H1 (cell line): ENCODE data around the gene CFAP92. TPM values are rescaled to one million over a fixed set of nuclear protein-coding genes. Genes with fewer than 3 reads are reported as not detected.
A peak's percentile ranks its signal among the peaks of the same experiment; 100 is the strongest.

Source experiments
- CTCF ChIA-PET: fragments of 300-600 bp; sonication (Branson Sonifier 250); formaldehyde crosslinking; loops from one replicate; lab custom pipeline; 2021; ENCODE audit not compliant: partially characterized antibody; lab: Charles Lee
- POLR2A ChIA-PET: fragments of 300-600 bp; sonication (Branson Sonifier 250); formaldehyde crosslinking; loops from one replicate; lab custom pipeline; 2021; ENCODE audit warnings: inconsistent platforms; ENCODE audit not compliant: partially characterized antibody; lab: Charles Lee
- DNase-seq, 2 experiments: peaks; one replicate each; pipeline versions ENCODE4 v3.0.0 to v3.0.0-alpha.2; 2010 to 2022; ENCODE audit warnings: low spot score in 2 of 2, low read depth in 1 of 2, mixed read lengths in 1 of 2
- FAIRE-seq: peaks from 2 replicates; lab custom pipeline; 2011; peaks lifted over from hg19 to GRCh38; lab: Jason Lieb, UNC
- H2AFZ ChIP-seq: 2 replicates; pipeline ENCODE4 v1.8.1; 2012; ENCODE audit warnings: low read length, inconsistent platforms
- H2AK5ac ChIP-seq: 2 replicates; pipeline ENCODE4 v1.6.1; 2013; ENCODE audit warnings: low read depth, low read length
- H2BK120ac ChIP-seq: replicated peaks from 2 replicates; pipeline ENCODE3; 2013; ENCODE audit warnings: low read depth, low read length, inconsistent platforms
- H2BK12ac ChIP-seq: 2 replicates; pipeline ENCODE4 v1.6.1; 2013; ENCODE audit warnings: low read depth, low read length
- H2BK15ac ChIP-seq: 2 replicates; pipeline ENCODE4 v1.6.1; 2013; ENCODE audit warnings: low read length
- H2BK20ac ChIP-seq: 2 replicates; pipeline ENCODE4 v1.6.1; 2013; ENCODE audit warnings: low read length
- H2BK5ac ChIP-seq: 2 replicates; pipeline ENCODE4 v1.6.1; 2013; ENCODE audit warnings: low read depth, low read length
- H3K14ac ChIP-seq: 2 replicates; pipeline ENCODE4 v1.6.1; 2013; ENCODE audit warnings: inconsistent platforms; ENCODE audit not compliant: insufficient read length
- H3K18ac ChIP-seq: 2 replicates; pipeline ENCODE4 v1.6.1; 2013; ENCODE audit warnings: low read length; ENCODE audit errors: extremely low read depth
- H3K23ac ChIP-seq: 2 replicates; pipeline ENCODE4 v1.6.1; 2013; ENCODE audit warnings: inconsistent platforms; ENCODE audit not compliant: insufficient read length
- H3K23me2 ChIP-seq: 2 replicates; pipeline ENCODE4 v1.6.1; 2013; ENCODE audit warnings: low read depth, low read length
- H3K27ac ChIP-seq: 2 replicates; pipeline ENCODE4 v1.6.1; 2011; ENCODE audit warnings: low read depth, low read length, inconsistent platforms
- H3K27me3 ChIP-seq, 4 experiments: replicated peaks in 1 of 4; 1 replicate in 1 of 4; 2 replicates in 3 of 4; pipeline versions ENCODE4 v1.6.1 to v1.8.1; 2011 to 2013; ENCODE audit warnings: low read length in 3 of 4, mild to moderate bottlenecking in 3 of 4, inconsistent platforms in 2 of 4, mixed read lengths in 2 of 4, moderate library complexity in 1 of 4; ENCODE audit not compliant: control insufficient read depth in 3 of 4, insufficient read depth in 3 of 4; ENCODE audit errors: extremely low read depth in 1 of 4
- H3K36me3 ChIP-seq, 4 experiments: 2 replicates each; pipeline versions ENCODE4 v1.6.1 to v1.8.1; 2011 to 2013; ENCODE audit warnings: mild to moderate bottlenecking in 4 of 4, low read length in 3 of 4, moderate library complexity in 2 of 4, control low read depth in 1 of 4, inconsistent platforms in 1 of 4; ENCODE audit not compliant: insufficient read depth in 4 of 4, control insufficient read depth in 2 of 4
- H3K4ac ChIP-seq: replicated peaks from 2 replicates; pipeline ENCODE3; 2013; ENCODE audit warnings: low read length, low read depth, mixed read lengths, inconsistent platforms; ENCODE audit not compliant: insufficient read length
- H3K4me1 ChIP-seq, 4 experiments: replicated peaks in 1 of 4; 1 replicate in 1 of 4; 2 replicates in 3 of 4; pipeline versions ENCODE4 v1.6.1 to v1.8.1; 2011 to 2013; ENCODE audit warnings: low read length in 3 of 4, inconsistent platforms in 2 of 4, mixed read lengths in 1 of 4; ENCODE audit not compliant: insufficient read depth in 4 of 4, control insufficient read depth in 3 of 4
- H3K4me2 ChIP-seq, 2 experiments: 2 replicates each; pipeline versions ENCODE4 v1.6.1 to v1.8.1; 2011 to 2013; ENCODE audit warnings: low read depth in 2 of 2, low read length in 2 of 2, control low read depth in 1 of 2, inconsistent platforms in 1 of 2, mild to moderate bottlenecking in 1 of 2; ENCODE audit not compliant: insufficient read depth in 1 of 2
- H3K4me3 ChIP-seq, 4 experiments: fragments of 200-600, 300-600 bp in 1 of 4; sonication (generic), shearing (Covaris generic), sonication (Bioruptor Twin) in 1 of 4; 2 replicates each; pipeline versions ENCODE4 v1.5.1 to v1.8.1; 2011 to 2016; ENCODE audit warnings: low read length in 4 of 4, low read depth in 3 of 4, control low read depth in 2 of 4, inconsistent platforms in 2 of 4, mild to moderate bottlenecking in 2 of 4, mixed read lengths in 1 of 4, moderate library complexity in 1 of 4; ENCODE audit not compliant: insufficient read depth in 2 of 4; ENCODE audit errors: extremely low read depth in 1 of 4
- H3K56ac ChIP-seq: replicated peaks from 2 replicates; pipeline ENCODE3; 2013; ENCODE audit warnings: low read depth, mild to moderate bottlenecking, mixed read lengths, low read length, inconsistent platforms; ENCODE audit not compliant: insufficient read length
- H3K79me1 ChIP-seq: 2 replicates; pipeline ENCODE4 v1.6.1; 2013; ENCODE audit warnings: low read depth, low read length, control low read depth
- H3K79me2 ChIP-seq, 2 experiments: 2 replicates each; pipeline versions ENCODE4 v1.6.1 to v1.8.1; 2012 to 2013; ENCODE audit warnings: low read length in 2 of 2, mild to moderate bottlenecking in 2 of 2, inconsistent platforms in 1 of 2; ENCODE audit not compliant: insufficient read depth in 2 of 2, control insufficient read depth in 1 of 2
- H3K9ac ChIP-seq, 4 experiments: replicated peaks in 1 of 4; 1 replicate in 1 of 4; 2 replicates in 3 of 4; pipeline versions ENCODE4 v1.6.1 to v1.8.1; 2011 to 2013; ENCODE audit warnings: low read depth in 3 of 4, low read length in 3 of 4, control low read depth in 2 of 4, mild to moderate bottlenecking in 2 of 4, moderate library complexity in 2 of 4, inconsistent platforms in 1 of 4; ENCODE audit errors: extremely low read depth in 1 of 4
- H3K9me3 ChIP-seq, 2 experiments: 2 replicates each; pipeline versions ENCODE4 v1.6.1 to v1.8.1; 2012 to 2013; ENCODE audit warnings: mild to moderate bottlenecking in 2 of 2, moderate library complexity in 2 of 2, control low read depth in 1 of 2, inconsistent platforms in 1 of 2, low read depth in 1 of 2, low read length in 1 of 2, mixed read lengths in 1 of 2; ENCODE audit not compliant: insufficient read depth in 2 of 2
- H4K20me1 ChIP-seq, 2 experiments: replicated peaks in 1 of 2; 2 replicates each; pipeline versions ENCODE3 to v1.8.1; 2011 to 2013; ENCODE audit warnings: inconsistent platforms in 2 of 2, low read length in 2 of 2, mild to moderate bottlenecking in 1 of 2; ENCODE audit not compliant: insufficient read depth in 2 of 2, control insufficient read depth in 1 of 2
- H4K5ac ChIP-seq: 2 replicates; pipeline ENCODE4 v1.6.1; 2013; ENCODE audit warnings: low read length, low read depth, mixed read lengths, inconsistent platforms; ENCODE audit not compliant: insufficient read length
- H4K8ac ChIP-seq: 2 replicates; pipeline ENCODE4 v1.8.0; 2013; ENCODE audit warnings: mild to moderate bottlenecking, moderate library complexity, low read length, inconsistent platforms; ENCODE audit not compliant: insufficient read depth; ENCODE audit errors: extremely low read depth
- H4K91ac ChIP-seq: replicated peaks from 2 replicates; pipeline ENCODE3; 2013; ENCODE audit warnings: low read length, mixed read lengths, inconsistent platforms; ENCODE audit not compliant: insufficient read length
- GABPA ChIP-seq: IDR thresholded peaks from 2 replicates; pipeline ENCODE4 v1.6.1; 2011; ENCODE audit warnings: mild to moderate bottlenecking, low read length, moderate library complexity, borderline replicate concordance; ENCODE audit not compliant: insufficient read depth
- RXRA ChIP-seq: IDR thresholded peaks from 2 replicates; pipeline ENCODE4 v1.6.1; 2011; ENCODE audit warnings: low read depth, mild to moderate bottlenecking, low read length, moderate library complexity; ENCODE audit not compliant: insufficient read depth
- SAP30 ChIP-seq: fragments of 300-600 bp; sonication (generic); IDR thresholded peaks from 2 replicates; pipeline ENCODE4 v1.7.1; 2012; ENCODE audit warnings: low read length, moderate library complexity, mild to moderate bottlenecking, inconsistent platforms; ENCODE audit not compliant: insufficient read depth, insufficient replicate concordance
- TAF1 ChIP-seq: IDR thresholded peaks from 2 replicates; pipeline ENCODE4 v1.6.1; 2011; ENCODE audit warnings: mild to moderate bottlenecking, low read depth, low read length
- TEAD4 ChIP-seq: IDR thresholded peaks from 2 replicates; pipeline ENCODE4 v1.6.1; 2012; ENCODE audit warnings: low read depth, low read length, inconsistent platforms, mixed read lengths
- WGBS, 2 experiments: shearing (Covaris generic) in 1 of 2; methylation state at CpG; one replicate each; pipeline versions ENCODE4 v1.1.6 to v1.1.7; 2013 to 2015; ENCODE audit warnings: low lambda C conversion rate in 2 of 2, mixed read lengths in 2 of 2, inconsistent platforms in 1 of 2, low coverage in 1 of 2, missing lambda C conversion rate in 1 of 2; ENCODE audit not compliant: insufficient replicate concordance in 2 of 2, insufficient coverage in 1 of 2, insufficient read length in 1 of 2; ENCODE audit errors: extremely low coverage in 1 of 2, missing lambda C conversion rate in 1 of 2; 5-methylcytosine and 5-hydroxymethylcytosine counted together
- polyA plus RNA-seq, 7 experiments: library from polyadenylated mRNA; depleted of rRNA in 3 of 7; stranded (reverse) in 5 of 7; unstranded in 2 of 7; fragments of >200 nt in 5 of 7; fragments of 200-250 nt in 2 of 7; gene quantifications; 1 replicate in 5 of 7; 2 replicates in 1 of 7; 4 replicates in 1 of 7; pipeline versions ENCODE4 v1.2.1 to v1.2.3, GENCODE V29; 2011 to 2013; ENCODE audit warnings: missing spikeins in 2 of 7, mixed read lengths in 2 of 7
- total RNA-seq: library from RNA; stranded (reverse); fragmentation: NEBNext Ultra II Directional; extraction: Animal tissue kit (Norgen Biotek cat#: 25700); gene quantifications from 2 replicates; pipeline ENCODE4 v1.2.1, GENCODE V29; 2021
- TF ChIP-seq, protein P1 (sequence below): IDR thresholded peaks from 2 replicates; pipeline ENCODE4 v1.6.1; 2012; ENCODE audit warnings: low read length, inconsistent platforms
- TF ChIP-seq, protein P2 (sequence below), 3 experiments: IDR thresholded peaks; 1 replicate in 2 of 3; 2 replicates in 1 of 3; pipeline versions ENCODE4 v1.5.1 to v1.6.1; 2011; ENCODE audit warnings: low read length in 3 of 3, mild to moderate bottlenecking in 3 of 3, inconsistent platforms in 2 of 3, low read depth in 1 of 3, moderate library complexity in 1 of 3; ENCODE audit not compliant: insufficient read depth in 1 of 3; ENCODE audit errors: control extremely low read depth in 1 of 3

The CFAP92 gene
- total and polyA plus RNA-seq, 2 of the 8 experiments (the other 6 are each of a cell fraction or from before 2014, with no cell fraction given), result 0.77 to 2.0 TPM

DNA sequence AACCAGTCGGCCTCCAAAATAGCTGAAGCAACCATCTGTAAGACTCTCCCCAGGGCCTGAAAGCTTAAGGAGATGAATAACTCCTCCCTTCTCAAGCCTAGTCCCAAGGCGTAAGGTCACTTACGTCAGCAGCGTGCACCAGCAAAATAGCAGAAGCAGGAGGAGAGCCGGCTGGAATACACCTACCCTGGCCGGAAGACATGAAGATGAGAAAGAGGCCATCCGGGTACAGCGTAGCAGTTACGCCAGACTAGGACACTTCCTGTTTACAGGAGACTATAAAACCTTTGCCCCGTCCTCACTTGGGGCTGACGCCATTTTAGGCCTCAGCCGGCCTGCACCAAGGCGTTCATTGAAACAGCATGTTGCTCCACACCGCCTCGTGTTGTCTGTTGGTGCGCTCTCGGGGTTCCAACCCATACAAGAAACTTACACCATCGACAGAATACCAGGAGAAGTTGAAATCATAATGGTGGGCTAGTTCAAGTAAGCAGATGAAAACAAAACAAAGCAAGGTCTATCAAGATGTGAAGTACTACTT, 2.5 kb downstream of the CFAP92 start:
- no peak for DNase-seq
- H2BK15ac ChIP-seq, result no peak overlapping the region
- no peak overlapping the region for H3K14ac ChIP-seq
- no peak overlapping the region for H4K8ac ChIP-seq
- POLR2A ChIA-PET, result no interaction called here
- CTCF ChIA-PET, result interaction anchor here (1.2 kb wide), 1 partner anchor 20 kb away, joined by 6 read pairs; no protein-coding TSS in a partner anchor
- H3K4ac ChIP-seq, result no peak overlapping the region
- no peak overlapping the region for H2AFZ ChIP-seq
- no peak overlapping the region for H2BK120ac ChIP-seq
- no peak overlapping the region for H2AK5ac ChIP-seq
- H3K23ac ChIP-seq, result no peak overlapping the region
- no peak overlapping the region for H3K18ac ChIP-seq
- no peak overlapping the region for H2BK20ac ChIP-seq
- H3K36me3 ChIP-seq, result no peaks in the 10 kb centered on the region
- 0 out of 2 replicates have a peak overlapping the region, but pooled peaks have one; percentile 9 for H2BK12ac ChIP-seq
- no peak overlapping the region for H3K4me3 ChIP-seq
- WGBS, 2 experiments, result 88% methylated on average over 18 of the region's 18 CpGs; no CpG with 5 or more reads in 1 of the 2 experiments
- H4K91ac ChIP-seq, result no peak overlapping the region
- FAIRE-seq, result no peak
- H4K20me1 ChIP-seq, result no peaks in the 10 kb centered on the region
- H3K27me3 ChIP-seq, result peaks cover 0 to 19% (median 17%) of the 10 kb centered on the region in 4 experiments; a peak in 6 of 7 replicates
- H3K23me2 ChIP-seq, result peaks cover 8% of the 10 kb centered on the region; the same call in 1 of the 2 replicates
- H3K27ac ChIP-seq, result no peak overlapping the region
- no peak overlapping the region for H3K9ac ChIP-seq
- H3K4me1 ChIP-seq, result peaks cover 0 to 12% (median 6%) of the 10 kb centered on the region in 4 experiments; a peak in 6 of 7 replicates
- H3K4me2 ChIP-seq, result no peak overlapping the region
- H3K79me2 ChIP-seq, result no peaks in the 10 kb centered on the region
- no peak overlapping the region for H4K5ac ChIP-seq
- H3K9me3 ChIP-seq, result no peaks in the 10 kb centered on the region
- H2BK5ac ChIP-seq, result no peak overlapping the region
- H3K79me1 ChIP-seq, result no peaks in the 10 kb centered on the region
- no peak overlapping the region for H3K56ac ChIP-seq
- TF ChIP-seq TAF1 (no peak), TEAD4 (no peak), GABPA (no peak), SAP30 (no peak), RXRA (no peak)
- TF ChIP-seq, protein P1, sequence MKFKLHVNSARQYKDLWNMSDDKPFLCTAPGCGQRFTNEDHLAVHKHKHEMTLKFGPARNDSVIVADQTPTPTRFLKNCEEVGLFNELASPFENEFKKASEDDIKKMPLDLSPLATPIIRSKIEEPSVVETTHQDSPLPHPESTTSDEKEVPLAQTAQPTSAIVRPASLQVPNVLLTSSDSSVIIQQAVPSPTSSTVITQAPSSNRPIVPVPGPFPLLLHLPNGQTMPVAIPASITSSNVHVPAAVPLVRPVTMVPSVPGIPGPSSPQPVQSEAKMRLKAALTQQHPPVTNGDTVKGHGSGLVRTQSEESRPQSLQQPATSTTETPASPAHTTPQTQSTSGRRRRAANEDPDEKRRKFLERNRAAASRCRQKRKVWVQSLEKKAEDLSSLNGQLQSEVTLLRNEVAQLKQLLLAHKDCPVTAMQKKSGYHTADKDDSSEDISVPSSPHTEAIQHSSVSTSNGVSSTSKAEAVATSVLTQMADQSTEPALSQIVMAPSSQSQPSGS, result no peak
- TF ChIP-seq, protein P2, sequence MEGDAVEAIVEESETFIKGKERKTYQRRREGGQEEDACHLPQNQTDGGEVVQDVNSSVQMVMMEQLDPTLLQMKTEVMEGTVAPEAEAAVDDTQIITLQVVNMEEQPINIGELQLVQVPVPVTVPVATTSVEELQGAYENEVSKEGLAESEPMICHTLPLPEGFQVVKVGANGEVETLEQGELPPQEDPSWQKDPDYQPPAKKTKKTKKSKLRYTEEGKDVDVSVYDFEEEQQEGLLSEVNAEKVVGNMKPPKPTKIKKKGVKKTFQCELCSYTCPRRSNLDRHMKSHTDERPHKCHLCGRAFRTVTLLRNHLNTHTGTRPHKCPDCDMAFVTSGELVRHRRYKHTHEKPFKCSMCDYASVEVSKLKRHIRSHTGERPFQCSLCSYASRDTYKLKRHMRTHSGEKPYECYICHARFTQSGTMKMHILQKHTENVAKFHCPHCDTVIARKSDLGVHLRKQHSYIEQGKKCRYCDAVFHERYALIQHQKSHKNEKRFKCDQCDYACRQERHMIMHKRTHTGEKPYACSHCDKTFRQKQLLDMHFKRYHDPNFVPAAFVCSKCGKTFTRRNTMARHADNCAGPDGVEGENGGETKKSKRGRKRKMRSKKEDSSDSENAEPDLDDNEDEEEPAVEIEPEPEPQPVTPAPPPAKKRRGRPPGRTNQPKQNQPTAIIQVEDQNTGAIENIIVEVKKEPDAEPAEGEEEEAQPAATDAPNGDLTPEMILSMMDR (IDR thresholded peaks at IDR 0.05; ENCODE audit: control extremely low read depth in 1 of 3, insufficient read depth in 1 of 3, low read depth in 1 of 3, low read length in 3 of 3), result no peak
